HG03064 (cell line): ENCODE data around the gene TFPI.
"Not testable (repeated sequence)": the region's sequence is repeated elsewhere in the genome, so short reads cannot be mapped to it uniquely, and the experiment has no call there.

ENCODE experiments used
- ATAC-seq: cut with Tn5 transposase; IDR thresholded peaks from one replicate; pipeline ENCODE4 v1.9.1; 2021; ENCODE audit warnings: low read depth; ENCODE audit not compliant: unreplicated experiment

Gene TFPI

DNA sequence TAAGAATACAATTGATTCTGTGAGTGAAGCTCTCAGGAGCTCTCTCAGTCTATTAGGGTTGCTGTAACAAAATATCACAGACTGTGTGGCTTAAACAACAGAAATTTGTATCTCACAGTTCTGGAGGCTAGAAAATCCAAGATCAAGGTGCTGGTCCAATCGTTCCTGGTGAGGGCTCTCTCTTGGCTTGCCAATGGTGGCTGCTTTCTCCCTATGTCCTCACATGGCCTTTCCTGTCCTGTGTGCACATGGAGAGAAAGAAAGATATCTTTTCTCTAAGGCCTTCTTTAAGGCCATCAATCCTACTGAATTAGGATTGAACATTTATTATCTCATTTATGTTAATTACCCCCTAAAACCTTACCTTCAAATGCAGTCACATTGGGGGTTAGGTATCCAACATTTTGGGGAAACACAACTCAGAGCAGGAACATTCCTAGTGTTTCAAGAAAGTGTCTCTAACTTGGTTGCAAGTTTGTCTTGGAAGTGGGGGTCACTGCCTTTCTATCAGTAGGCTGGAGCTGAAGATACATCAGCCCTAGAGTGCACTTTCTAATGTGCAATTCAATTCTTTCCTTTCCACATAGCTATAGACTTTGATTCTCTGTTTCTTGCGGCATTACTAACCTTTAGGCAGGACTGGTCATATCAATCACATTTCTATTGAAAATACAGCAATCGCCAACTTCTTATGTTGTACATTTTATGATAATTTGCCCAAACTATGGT, 24.8 kb downstream of the TFPI start:
- no peak for ATAC-seq

DNA sequence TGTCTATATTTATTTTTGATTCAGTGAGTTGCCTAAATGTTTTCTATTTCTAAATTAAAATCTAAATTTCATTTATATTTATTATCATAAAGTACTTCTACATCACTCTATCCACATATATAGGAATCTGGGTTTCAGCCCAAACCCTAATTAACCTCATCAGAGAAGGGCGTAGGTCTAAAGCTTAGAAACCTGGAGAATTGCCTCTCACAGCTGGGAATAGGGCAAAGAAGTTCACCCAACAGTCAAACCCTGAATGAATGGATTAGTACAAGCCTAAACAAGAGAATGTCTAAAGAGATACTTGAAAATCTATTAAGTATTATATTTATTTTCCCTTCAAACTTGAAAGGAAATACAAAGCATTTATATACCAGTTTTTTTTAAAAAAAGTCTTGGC, 26.2 kb downstream of the TFPI start:
- no peak for ATAC-seq

DNA sequence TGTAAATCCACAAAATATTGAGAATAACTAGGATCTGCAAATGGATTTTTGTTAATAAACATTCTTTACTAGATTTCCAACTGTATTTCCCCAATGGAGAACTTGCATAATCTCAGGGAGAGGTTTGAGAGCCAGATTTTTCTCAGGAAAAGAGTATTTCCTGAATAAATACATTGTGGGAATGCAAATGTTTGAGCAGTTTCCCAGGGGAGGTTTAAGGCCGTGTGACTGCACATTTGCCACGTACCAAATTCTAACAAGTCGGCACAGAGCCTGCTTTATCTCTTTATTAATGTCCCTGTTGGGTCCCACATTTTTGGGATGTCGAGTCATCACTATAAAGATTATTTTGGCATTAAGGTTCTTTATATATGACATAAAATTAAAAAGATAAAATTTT, 27.0 kb downstream of the TFPI start:
- ATAC-seq, result no peak

DNA sequence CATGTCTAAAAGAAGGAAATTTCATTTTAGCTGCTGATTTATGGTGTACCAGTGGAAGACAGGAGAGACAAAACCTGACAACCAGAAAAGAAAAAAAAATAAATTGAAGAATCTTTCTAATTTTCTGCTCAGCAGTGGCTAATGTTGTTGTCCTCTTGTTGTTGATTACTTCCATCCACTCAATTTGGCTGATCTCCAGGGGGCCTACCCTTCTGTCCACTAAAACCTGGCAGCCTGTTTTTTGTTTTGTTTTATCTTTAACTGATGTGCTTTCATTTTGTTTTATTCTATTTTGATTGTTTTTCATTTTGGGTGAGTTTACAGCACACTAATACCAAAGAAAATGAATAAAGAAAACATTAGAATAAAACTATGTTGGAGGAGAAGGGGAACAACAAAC, 27.4 kb downstream of the TFPI start:
- no peak for ATAC-seq

DNA sequence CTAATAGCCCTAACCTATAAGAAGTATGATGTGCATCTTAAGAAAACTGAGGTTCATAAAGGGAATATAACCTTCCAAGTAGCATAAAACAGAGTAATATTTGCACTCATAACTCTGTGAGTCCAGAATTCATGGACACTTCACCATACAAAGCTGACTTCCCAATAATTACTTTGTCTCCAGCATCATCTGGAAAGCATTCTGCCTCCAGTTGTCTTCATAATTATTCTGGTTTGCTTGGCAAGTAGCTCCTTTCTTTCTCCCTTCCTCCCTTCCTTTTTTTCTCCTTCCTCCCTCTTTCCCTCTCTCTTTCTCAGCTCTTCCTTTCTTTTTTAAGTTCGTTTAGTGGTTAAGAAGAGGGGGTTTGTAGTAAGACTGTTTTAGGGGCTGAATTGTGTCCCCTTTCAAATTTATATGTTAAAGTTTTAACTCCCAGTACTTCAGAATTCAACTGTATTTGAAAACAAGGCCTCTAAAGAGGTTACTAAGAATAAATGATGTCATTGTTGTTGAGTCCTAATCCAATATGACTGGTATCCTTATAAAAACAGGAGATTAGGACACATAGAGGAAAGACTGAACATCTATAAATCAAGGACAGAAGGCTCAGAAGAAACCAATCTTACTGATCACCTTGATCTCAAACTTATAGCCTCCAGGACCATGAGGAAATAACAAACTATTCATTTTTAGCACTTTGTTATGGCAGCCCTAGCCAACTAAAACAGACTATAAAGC, 28.9 kb downstream of the TFPI start:
- ATAC-seq, result no peak

DNA sequence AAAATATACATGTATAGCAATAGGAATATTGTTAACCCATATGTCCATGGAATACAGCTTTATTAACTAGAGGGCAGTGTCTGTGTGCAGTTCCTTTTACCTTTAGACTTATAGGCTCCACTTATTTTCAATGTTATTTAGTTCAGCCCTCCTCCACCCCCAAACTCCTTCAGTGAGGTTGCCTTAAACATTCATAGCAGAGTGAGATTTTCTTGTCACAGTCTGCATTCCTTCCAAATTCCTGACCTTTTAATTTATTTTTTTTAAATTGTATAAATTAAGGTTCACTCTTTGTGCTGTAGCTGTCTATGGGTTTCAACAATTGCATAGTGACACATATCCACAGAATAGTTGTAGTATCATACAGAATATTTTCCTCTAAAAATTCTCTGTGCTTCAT, 30.9 kb downstream of the TFPI start:
- no peak for ATAC-seq

DNA sequence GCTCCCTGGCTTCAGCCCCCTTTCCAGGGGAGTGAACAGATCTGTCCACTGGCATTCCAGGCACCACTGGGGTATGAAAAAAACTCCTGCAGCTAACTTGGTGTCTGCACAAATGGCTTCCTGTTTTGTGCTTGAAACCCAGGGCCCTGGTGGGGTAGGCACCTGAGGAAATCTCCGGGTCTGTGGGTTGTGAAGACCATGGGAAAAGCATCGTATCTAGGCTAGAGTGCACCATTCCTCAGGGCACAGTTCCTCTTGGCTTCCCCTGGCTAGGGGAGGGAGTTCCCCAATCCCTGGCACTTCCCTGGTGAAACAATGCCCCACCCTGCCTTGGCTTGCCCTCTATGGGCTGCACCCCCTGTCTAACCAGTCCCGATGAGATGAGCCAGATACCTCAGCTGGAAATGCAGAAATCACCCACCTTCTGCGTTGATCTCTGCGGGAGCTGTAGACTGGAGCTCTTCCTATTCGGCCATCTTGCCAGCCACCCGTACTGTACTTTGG, 34.1 kb downstream of the TFPI start:
- no peak for ATAC-seq

DNA sequence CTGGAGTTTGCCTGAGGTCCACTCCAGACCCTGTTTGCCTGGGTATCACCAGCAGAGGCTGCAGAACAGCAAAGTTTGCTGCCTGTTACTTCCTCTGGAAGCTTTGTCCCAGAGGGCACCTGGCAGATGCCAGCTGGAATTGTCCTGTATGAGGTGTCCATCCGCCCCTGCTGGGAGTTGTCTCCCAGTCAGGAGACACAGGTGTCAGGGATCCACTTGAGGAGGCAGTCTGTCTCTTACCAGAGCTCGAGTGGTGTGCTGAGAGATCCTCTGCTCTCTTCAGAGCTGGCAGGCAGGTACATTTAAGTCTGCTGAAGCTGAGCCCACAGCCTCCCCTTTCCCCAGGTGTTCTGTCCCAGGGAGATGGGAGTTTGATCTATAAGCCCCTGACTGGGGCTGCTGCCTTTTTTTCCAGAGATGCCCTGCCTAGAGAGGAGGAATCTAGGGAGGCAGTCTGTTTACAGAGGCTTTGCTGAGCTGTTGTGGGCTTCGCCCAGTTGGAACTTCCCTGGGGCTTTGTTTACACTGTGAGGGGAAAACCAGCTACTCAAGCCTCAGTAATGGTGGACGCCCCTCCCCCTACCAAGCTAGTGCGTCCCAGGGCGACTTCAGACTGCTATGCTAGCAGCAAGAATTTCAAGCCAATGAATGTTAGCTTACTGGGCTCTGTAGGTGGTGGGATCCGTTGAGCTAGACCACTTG, 34.7 kb downstream of the TFPI start:
- no peak for ATAC-seq

DNA sequence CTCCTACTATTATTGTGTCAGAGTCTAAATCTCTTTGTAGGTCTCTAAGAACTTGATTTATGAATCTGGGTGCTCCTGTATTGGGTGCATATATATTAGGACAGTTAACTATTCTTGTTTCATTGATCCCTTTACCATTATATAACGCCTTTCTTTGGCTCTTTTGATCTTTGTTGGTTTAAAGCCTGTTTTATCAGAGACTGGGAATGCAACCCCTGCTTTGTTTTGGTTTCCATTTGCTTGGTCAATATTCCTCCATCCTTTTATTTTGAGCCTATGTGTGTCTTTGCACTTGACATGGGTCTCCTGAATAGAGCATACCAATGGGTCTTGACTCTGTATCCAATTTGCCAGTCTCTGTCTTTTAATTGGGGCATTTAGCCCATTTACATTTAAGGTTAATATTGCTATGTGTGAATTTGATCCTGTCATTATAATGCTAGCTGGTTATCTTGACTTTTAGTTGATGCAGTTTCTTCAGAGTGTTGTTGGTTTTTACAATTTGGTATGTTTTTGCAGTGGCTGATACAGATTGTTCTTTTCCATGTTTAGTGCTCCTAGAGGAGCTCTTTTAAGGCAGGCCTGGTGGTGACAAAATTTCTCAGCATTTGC, 36.4 kb downstream of the TFPI start:
- not testable (repeated sequence) for ATAC-seq

DNA sequence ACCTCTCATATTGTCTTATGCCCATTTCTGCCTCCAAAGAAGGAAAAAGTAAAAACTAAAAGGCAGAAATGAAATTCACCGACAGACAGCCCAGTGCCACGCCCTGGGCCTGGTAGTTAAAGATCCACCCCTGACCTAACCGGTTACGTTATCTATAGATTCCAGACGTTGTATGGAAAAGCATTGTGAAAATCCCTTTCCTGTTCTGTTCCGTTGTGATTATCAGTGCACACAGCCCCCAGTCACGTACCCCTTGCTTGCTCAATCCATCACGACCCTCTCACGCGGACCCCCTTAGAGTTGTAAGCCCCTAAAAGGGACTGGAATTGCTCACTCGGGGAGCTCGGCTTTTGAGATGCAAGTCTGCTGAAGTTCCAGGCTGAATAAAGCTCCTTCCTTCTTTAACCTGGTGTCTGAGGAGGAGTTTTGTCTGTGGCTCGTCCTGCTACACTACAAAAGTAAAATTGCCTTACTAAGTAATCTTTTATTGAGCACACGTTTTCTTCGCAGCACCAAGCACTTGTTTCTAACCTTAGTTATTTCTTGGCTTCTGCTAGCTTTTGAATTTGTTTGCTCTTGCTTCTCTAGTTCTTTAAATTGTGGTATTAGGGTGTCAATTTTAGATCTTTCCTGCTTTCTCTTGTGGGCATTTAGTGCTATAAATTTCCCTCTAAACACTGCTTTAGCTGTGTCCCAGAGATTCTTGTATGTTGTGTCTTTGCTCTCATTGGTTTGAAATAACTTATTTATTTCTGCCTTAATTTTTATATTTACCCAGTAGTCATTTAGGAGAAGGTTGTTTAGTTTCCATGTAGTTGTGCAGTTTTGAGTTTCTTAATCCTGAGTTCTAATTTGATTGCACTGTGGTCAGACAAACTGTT, 37.4 kb downstream of the TFPI start:
- ATAC-seq, result not testable (repeated sequence)

DNA sequence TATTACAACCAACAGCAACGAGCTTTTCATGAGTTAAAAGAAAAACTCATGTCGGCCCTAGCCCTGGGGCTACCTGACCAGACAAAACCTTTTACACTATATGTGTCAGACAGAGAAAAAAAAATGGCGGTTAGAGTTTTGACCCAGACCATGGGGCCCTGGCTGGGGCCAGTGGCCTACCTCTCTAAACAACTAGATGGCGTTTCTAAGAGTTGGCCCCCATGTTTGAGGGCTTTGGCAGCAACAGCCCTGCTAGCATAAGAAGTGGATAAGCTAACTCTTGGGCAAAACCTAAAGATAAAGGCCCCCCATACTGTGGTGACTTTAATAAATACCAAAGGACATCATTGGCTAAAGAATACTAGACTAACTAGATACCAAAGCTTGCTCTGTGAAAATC, 39.3 kb downstream of the TFPI start:
- ATAC-seq, result no peak

DNA sequence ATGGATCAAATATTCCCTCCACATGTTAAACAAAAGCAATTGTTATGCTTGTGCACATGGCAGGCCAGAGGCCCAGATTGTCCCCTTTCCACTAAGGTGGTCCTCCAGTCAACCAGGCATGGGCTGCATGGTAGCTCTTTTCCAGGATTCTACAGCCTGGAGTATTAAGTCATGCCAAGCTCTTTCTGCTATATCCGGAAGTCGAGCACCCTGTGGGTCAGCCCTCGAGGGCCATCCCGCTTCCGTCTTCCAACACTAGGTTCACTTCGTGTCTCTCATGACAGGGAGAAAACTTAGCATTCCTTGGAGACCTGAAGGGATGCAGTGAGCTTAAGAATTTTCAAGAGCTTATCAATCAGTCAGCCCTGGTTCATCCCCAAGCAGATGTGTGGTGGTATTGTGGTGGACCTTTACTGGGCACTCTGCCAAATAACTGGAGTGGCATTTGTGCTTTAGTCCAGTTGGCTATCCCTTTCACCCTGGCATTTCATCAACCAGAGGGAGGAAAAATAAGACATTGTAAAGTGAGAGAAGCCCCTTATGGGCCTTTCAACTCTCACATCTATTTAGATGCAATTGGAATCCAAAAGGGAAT, 39.9 kb downstream of the TFPI start:
- ATAC-seq, result not testable (repeated sequence)

DNA sequence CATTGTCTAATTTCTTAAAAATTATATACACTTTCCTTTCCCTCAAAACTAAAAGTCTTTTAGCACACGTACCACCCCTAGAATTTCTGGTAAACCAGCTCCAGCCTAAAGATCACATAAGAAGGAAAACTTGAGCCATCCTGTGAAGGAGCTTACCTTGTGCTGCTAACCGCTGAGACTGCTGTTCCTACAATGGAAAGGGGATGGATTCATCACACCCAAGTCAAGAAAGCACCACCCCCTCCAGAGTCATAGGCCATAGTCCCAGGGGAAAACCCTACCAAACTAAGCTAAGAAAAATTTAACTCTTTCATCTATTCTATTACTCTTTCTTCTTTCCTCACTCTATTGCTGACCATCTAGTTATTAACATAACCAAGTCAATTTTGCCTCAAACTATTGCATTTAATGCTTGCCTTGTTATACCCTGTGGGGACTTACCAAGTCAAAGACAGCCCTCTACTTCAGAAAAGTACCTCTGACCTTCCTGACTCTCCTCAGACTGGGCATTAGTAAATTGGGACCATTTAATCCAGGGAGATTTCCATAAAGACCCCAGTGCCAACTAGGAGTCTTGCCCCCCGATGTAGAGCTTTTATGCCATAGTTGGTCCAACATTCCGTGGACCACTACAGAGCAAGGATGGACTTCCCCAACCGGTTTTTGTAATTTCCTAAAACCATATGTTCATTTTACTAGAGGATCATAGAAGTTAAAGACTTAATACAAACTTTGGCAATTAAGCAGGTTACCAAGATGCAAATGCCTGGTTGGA, 40.6 kb downstream of the TFPI start:
- ATAC-seq, result not testable (repeated sequence)

DNA sequence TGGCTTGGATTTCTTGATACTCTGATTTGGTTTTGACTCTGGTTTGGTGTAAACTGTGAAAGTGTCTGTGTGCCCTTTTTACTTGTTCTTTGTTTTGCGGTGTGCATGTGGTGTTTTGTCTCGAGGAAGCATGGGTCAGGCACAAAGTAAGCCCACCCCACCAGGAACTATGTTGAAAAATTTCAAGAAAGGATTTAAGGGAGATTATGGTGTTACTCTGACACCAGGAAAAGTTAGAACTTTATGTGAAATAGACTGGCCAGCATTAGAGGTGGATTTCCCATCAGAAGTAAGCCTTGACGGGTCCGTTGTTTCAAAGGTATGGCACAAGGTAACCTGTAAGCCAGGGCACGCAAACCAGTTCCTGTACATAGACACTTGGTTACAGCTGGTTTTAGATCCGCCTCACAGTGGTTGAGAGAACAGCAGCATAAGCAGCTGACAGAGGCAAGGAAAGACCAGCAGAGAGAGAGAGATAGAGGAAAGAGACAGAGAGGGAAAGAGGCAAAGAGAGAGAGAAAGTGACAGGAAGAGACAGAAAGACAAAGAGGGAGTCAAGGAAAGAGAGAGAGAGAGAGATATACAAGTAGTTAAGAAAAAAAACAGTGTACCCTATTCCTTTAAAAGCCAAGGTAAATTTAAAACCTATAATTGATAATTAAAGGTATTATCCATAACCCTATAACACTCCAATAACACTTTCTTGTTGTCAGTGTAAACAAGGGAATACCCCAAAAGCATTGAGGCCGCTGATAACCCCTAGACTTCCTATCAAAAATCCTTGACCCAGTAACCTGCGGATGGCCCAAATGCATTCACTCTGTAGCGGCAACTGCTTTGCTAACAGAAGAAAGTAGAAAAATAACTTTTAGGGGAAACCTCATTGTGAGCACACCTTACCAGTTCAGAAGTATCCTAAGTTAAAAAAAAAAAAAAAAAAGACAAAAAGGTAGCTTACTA, 42.6 kb downstream of the TFPI start:
- no peak for ATAC-seq

DNA sequence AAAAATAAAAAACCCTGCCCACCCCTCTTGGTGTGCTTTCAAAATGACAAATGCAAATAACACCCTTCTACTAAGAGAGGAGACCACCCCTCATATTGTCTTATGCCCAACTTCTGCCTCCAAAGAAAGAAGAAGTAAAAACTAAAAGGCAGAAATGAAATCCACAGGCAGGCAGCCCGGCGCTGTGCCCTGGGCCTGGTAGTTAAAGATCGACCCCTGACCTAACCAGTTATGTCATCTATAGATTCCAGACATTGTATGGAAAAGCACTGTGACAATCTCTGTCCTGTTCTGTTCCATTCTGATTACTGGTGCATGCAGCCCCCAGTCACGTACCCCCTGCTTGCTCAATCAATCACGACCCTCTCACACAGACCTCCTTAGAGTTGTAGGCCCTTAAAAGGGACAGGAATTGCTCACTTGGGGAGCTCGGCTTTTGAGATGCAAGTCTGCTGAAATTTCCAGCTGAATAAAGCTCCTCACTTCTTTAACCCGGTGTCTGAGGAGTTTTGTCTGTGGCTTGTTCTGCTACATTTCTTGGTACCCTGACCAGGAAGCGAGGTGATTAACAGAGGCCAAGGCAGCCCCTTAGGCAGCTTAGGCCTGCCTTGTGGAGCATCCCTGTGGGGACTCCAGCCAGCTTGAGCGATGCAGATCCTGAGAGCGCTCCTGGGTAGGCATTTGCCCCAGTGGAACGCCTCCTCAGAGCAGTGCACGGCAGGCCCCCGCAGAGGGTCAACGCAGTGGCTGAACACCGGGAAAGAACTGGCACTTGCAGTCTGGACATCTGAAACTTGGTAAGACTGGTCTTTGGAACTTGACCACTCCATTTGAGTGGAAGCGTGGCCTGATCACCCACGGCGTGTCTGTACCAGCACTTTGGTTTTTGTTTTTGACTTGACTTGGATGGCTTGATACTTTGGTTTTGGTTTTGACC, 43.5 kb downstream of the TFPI start:
- not testable (repeated sequence) for ATAC-seq

DNA sequence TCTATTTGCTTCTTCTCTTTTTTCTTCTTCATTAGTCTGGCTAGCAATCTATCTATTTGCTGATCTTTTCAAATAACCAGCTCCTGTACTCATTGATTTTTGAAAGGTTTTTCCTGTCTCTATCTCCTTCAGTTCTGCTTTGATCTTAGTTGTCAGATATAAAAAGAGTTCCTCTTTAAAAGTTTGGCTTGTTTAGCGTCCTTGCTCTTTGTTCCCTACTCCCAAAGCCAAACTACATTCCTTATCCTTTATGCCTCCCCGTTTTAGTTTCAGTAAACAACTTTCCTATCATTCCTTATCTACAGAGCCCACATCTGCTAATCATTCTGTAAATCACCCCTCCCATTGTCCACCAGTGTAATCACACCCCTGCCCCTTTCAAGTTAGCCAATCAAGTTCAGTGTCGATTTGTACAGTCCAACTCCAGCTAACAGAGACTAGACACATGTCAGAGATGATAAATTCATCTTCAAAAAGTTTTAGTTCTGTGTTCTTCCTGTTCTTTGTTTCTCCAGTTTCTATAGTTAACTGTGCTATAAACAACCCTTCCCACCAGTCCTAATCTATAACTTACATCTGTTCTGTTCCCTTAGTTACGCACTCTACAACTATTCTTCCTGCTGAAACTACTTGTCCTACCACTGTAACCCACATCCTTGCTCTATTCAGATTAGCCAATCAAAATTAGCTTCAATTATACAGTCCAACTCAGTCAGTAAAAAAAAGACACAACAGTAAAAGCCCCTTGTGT, 44.4 kb downstream of the TFPI start:
- ATAC-seq, result no peak
